Uterus (tissue), 2 donors: ENCODE data around the gene SH2B3.

Experiments
- CTCF ChIP-seq, 4 experiments: fragments of 200-600 bp in 2 of 4; fragments of 450-650 bp in 2 of 4; sonication (generic) in 2 of 4; IDR thresholded peaks; one replicate each; pipeline ENCODE4 v1.5.1; 2016 to 2019; ENCODE audit warnings: antibody characterized with exemption in 4 of 4, mild to moderate bottlenecking in 2 of 4, moderate library complexity in 1 of 4
- POLR2A ChIP-seq, 2 donors: fragments of 450-650 bp; IDR thresholded peaks; one replicate each; pipeline ENCODE4 v1.6.1; 2016; ENCODE audit warnings: antibody characterized with exemption in 2 of 2, mild to moderate bottlenecking in 1 of 2, moderate library complexity in 1 of 2

GRCh38 chr12:111451232-111451631, 45.5 kb downstream of the SH2B3 start:
- TF ChIP-seq CTCF (IDR thresholded peaks at IDR 0.05): no peak
- no peak for TF ChIP-seq POLR2A (IDR thresholded peaks at IDR 0.05)
